ENCODE measurements around the gene CYB5B.

Gene CYB5B

DNA sequence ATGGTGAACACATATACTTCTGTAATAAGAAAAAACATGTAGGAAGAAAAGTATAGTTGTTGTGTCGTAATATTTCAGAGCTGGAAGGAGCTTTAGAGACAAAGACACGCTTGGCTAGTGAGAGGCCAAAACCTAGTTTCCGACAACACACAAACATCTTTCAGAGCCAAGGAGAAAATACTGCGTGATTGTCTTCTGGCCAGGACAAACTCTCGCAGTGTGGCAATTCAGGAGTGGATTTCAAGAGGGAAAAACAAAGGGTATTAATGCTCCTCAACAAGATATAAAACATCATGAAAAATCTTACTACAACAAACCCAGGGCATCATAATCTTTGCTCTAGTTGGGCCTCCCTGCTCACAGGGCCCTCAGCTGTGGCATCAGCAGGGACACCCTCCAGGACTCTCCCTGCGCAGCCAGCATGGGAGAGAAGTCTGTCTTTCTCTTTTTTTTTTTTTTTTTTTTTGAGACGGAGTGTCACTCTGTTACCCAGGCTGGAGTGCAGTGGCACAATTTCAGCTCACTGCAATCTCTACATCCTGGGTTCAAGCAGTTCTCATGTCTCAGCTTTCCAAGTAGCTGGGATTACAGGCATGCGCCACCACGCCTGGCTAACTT, 66.4 kb downstream of the CYB5B start:
- DNase-seq, result no peak

DNA sequence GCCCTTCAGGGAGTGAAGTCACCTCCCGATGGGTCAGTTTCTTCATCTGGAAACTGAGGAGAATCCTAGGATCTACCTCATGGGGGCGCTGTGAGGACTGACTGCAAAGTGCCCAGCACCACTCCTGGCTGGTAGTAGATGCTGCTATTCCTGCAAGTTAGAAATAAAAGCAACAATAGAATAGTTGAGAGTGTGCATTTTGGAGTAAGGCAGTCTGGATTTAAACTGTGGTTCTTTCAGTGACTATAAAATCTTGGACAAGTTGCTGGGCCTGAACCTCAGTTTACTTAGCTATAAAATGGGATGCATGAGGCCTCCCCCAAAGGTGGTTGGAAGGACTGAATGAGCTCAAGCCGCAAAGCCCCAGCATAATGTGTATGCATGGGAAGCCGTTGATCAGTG, 70.6 kb downstream of the CYB5B start:
- no peak for DNase-seq

- DNase-seq, result no peak
Observed at GRCh38 chr16:69495821-69496220, 71.4 kb downstream of the CYB5B start.

DNA sequence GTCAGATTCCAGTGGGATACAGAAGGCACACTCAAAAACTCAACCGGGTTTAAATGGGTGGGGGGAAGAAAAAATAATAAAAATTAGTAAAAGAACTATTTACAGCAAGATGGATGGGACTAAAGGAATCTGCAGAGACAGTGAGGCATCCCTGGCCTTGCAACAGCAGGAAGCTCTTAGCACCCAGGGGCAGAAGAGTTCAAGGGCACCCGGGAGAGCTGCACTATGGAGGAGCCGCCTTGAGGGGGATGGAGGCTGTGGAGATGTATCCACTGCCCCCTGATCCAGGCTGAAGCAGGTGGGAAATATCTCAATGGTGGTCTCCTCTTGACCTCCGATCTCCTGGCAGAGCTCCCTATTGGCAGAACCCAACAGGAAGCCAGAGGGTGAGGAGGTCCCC, 72.0 kb downstream of the CYB5B start:
- DNase-seq, result no peak

- no peak for DNase-seq
Observed at GRCh38 chr16:69496896-69497295, 72.5 kb downstream of the CYB5B start.

DNA sequence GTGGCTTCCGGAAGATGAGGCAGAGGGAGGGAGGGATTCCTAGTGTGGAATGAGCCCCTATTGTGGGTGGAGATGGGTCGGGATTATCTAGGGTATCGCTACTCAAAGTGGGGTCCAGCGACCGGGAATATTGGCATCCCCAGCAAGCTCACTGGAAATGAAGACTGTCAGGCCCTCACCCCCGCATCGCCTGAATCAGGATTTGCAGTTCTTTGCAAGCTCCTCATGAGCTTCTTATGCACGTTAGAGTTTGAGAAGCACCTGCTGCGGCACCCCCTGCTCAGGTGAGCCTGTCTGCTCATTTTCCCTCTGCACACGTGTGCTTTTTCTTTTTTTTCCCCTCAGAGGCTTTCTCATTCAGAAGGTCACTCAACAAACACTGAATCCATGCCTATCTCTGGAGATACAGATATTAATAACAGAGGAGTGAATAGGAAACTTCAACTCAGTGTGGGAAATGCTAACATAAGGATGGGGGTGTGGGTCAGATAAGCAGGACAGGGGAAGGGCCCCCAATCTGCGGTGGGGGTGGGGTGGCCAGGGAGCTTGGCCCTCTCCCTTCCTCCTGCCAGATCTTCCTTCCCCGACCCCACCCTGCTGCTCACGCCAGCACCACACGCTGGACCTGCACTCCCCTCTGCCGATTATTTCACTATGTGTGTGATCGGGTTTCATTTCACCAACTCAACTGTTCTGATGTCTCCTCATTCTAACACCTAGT, 73.6 kb downstream of the CYB5B start:
- no peak for DNase-seq

GRCh38 chr16:69498926-69499325, 74.5 kb downstream of the CYB5B start:
- DNase-seq, result no peak

- DNase-seq, result no peak
Observed at GRCh38 chr16:69499541-69500230, 75.3 kb downstream of the CYB5B start.

DNA sequence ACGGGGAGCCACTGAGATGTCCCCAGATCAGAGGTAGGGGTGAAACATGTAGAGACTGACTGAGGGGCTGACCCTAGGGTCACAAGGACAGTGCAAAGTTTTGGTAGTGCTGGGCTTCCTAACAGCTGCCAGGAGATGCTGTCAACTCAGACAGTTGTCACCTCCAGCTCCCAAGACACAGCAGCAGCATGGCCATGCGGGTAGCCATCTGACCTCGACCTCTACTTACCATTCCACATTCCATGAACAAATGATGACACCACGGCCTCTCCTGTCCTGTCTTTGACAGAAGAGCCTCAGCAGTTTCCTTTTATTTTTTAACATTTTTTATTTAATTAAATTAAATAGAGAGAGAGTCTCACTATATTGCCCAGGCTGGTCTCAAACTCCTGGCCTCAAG, 76.1 kb downstream of the CYB5B start:
- DNase-seq, result no peak

DNA sequence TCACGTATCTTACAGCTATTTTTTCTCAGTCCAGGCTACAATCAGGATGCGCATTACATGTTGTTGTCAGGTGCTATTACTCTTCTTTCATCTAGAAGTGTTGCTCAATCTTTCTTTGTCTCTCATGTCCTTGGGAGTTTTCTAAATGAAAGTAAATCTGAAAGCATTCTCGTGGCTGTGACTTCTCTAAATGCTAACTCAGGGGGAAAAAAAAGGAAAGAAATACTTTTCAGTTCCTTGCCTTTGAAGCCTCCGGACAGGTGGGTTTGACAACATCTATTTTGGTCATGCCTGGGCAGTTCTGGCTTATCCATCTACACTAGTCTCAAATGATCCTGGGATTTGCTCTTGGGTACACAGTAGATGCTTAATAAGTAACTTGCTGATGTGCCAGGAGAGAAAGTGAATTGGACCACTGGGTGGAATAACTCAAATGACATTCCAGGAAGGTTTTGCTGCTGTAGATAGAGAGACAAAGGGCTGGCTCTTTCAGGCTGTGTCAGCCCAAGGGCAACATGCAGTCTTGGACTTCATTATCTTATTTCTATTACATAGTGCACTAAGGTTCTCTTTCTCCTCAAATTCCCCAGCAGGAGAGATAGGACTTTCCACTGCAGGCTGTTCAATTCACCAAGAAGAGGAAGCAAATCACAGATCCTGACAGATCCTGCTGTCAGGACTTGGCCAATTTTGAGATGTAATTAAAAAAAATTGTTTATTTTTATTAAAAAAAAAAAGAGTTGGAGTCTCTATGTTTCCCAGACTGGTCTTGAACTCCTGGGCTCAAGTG, 77.7 kb downstream of the CYB5B start:
- DNase-seq, result no peak

- no peak for DNase-seq
Observed at GRCh38 chr16:69503244-69503643, 78.8 kb downstream of the CYB5B start.

DNA sequence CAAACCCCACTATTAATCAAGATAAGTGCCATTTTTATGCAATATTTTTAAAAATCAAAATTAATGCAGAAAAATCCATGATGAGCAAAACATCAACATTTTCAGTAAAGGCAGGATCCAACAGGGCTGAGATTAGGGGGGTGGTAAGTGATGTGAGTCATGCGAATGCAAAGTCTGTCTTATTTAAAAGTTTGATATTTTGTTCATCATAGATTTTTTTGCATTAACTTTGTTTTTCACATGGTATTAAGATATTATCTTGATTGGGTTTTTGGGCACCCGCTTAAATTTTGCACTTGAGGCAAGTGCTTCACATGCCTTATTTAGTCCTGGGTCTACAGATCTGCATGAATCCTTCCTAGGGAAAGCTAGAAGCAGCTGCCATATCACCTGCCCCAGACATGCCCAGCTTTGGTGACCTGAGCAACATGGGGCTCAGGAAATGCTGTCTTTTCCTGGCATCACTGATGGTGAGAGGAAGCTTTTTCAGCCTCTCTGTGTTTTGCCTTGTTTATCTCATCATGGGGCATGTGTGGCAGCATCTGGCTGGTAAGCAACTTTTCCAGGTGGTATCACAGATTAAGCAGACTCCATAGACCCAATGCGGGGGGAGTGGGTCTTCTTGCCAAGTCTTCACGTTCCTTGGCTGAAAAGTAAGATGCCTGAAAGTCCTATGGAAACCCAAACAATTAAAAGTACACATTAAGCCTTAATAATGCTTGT, 83.8 kb downstream of the CYB5B start:
- DNase-seq, result no peak

- no peak for DNase-seq
Observed at GRCh38 chr16:69509125-69509524, 84.7 kb downstream of the CYB5B start.

DNA sequence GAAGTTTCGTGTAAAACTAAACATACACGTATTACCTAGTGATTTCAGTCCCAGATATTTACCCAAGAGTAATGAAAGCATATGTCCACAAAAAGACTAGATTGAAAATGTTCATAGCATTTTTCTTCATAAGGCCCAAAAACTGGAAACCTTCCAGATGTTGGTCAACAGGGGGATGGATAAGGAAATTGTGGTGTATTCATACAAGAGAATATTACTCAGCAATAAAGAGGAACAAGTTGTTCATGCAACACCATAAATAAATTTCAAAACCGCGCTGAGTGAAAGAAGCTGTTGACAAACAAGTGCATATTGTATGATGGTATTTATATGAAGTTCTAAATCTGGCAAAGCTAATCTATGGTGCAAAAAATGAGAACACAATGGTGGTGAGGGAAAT, 87.2 kb downstream of the CYB5B start:
- DNase-seq, result no peak

DNA sequence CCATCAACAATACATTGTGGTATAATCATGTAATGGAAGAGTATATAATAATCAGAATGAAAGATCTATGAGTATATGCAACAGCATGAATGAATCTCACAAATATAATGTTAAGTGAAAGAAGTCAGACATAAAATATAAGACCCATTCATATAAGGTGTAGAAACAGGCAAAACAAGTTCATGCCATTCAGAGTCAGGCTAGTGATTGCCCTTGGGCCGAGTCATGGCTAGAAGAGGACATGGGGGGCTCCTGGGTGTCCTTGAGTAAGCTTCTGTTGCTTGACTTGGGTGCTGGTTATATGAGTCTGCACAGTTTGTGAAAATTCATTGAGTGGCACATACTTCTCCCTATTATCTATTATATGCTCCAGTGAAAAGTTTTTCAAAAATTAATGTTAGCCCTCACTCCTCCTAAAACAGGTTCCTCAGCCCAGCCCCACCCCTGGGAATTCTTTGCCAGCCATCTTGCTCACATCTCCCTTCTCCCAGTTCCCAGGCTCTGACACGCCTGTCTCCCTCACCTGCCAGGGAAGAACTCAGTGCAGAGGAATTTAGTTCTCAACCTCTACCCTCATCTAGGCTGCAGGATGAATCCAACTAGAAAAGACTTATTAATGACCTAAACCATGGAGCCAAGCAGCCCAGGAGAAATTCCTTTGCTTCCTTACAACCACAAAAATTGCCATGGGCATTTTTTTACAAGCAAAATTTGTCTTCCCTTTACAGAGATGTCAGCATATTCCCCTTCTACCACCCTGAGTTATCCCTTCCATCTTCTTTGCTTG, 89.0 kb downstream of the CYB5B start:
- DNase-seq, result no peak

DNA sequence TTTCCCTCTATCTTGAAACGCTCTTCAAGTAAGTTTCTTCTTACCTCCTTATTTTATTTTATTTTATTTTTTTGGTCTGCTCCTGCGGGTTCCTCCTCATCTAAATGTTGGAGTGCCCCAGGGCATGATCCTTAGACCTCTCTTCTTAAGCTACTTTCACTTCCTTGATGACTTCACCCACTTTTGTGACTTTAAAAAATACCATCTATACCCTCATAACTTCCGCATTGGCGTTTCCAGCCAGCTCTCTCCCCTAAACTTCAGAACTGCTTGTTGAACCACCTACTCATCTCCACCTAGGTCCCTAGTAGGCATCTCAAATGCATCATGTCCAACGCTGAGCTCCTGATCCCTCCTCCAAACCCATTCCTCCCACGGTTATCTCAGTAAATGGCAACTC, 89.9 kb downstream of the CYB5B start:
- DNase-seq, result no peak
